ENCODE data around the gene MBOAT1. TPM values are rescaled to one million over a fixed set of nuclear protein-coding genes. Genes with fewer than 3 reads are reported as not detected.
A peak's percentile ranks its signal among the peaks of the same experiment; 100 is the strongest.

Gene MBOAT1
- total RNA-seq, 4 donors from 2014 or later = 9.6 to 24.3 (median 12.6) TPM

DNA sequence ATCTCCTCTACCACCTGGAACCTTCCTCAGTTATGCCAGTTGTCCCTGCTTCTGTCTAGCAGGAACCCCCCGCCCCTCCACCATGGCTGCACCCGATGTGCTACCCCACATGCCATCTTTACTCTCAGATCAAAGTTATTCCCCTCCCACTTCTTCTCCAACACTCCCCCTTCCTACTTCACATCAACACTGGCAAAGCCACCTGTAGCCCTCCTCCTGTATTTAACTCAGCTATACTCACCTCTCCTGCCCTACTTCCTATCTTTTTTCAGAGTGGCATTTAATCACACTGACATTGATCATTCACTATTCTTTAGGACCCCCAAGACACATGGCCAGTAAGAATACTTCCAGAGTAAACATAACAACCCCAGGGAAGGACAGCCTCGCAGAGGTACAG is 84.3 kb downstream of the MBOAT1 start:
- peak overlapping the region in 1 of 3 donors; percentile 5 for H3K27ac ChIP-seq

DNA sequence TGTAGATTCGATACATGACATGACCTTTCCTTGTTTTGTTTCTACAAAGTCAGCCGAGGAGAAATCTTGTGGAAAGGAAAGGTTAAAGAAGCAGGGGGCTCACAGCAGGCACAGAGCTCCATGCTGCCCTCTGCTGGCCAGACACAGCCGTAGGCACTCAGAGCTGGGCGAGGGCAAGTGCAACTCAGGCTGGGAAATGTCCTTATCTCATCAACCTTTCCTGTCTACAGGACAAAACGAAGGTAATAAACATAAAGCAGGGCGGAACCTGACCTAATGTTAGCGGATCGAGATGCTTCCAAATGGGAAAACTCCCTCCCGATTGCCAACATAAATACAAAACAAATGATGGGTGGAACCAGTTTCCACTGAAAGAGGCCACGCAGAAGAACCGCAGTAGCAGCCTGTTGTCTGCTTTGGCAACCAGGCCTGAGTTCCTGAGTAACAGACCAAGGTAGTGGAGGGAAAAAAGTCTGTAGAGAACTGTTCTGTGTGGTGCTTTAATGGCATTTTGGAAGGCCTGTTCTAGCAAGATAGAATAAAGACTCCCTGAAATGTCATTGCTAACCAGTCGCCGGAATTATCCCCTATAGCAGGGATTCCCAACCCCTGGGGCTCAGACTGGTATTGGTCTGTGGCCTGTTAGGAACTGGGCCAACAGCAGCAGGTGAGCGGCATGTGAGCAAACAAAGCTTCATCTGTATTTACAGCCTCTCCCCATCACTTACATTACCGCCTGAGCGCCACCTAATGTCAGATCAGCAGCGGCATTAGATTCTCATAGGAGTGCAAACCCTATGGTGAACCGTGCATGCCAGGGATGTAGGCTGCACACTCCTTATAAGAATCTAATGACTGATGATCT is 85.2 kb downstream of the MBOAT1 start:
- 54% methylated on average over 18 of the region's 18 CpGs for WGBS, 2 donors

More for the DNA sequence above, 84.3 kb downstream of the MBOAT1 start:
- WGBS, 2 donors = 68 to 94% methylated on average over 3 of the region's 3 CpGs
- Histone ChIP-seq H3K4me3 (replicated peaks in 1 of 3) (no peak overlapping the region), H3K4me1 (peaks cover 7 to 30% of the 10 kb centered on the region in 2 donors), H3K27me3 (no peaks in the 10 kb centered on the region), H3K36me3 (no peaks in the 10 kb centered on the region), H3K9me3 (no peaks in the 10 kb centered on the region)
- TF ChIP-seq, protein P1, sequence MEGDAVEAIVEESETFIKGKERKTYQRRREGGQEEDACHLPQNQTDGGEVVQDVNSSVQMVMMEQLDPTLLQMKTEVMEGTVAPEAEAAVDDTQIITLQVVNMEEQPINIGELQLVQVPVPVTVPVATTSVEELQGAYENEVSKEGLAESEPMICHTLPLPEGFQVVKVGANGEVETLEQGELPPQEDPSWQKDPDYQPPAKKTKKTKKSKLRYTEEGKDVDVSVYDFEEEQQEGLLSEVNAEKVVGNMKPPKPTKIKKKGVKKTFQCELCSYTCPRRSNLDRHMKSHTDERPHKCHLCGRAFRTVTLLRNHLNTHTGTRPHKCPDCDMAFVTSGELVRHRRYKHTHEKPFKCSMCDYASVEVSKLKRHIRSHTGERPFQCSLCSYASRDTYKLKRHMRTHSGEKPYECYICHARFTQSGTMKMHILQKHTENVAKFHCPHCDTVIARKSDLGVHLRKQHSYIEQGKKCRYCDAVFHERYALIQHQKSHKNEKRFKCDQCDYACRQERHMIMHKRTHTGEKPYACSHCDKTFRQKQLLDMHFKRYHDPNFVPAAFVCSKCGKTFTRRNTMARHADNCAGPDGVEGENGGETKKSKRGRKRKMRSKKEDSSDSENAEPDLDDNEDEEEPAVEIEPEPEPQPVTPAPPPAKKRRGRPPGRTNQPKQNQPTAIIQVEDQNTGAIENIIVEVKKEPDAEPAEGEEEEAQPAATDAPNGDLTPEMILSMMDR (IDR thresholded peaks at IDR 0.05) = no peak
- no peak for TF ChIP-seq POLR2A (IDR thresholded peaks at IDR 0.05)
- no peak for DNase-seq
- intact Hi-C loops (cut with DNase I) = loop anchor here (5.0 kb wide), 1 partner anchor 36 kb away; no protein-coding TSS in a partner anchor

DNA sequence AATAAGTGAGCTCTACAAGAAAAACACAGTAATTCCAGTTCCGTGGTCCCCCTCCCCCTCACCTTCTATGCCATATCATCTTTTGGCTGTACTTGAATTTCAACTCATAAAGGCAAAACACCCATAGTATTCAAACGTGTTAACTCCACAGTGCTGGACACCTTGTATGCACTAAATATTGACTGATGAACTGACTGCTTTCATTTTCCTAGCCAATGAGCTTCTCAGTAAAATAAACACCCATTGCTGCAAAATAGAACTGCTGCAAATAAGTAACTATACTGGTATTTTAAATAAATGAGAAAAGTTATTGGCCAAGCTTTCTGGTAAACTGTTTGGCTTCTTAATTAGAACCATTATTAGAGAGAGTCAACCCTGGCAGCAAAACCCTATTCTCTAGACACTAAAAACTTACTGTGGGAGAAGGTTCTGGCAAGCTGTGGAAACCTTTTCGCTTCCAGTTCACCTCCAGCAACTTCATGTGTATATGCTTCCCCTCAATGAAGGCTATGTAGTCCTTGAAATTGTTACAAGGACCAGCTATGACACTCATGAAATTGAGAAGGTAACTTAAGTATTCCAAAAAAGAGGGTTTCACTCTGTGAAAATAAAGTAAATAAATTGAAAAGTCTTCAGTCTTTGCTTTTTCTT is 86.0 kb downstream of the MBOAT1 start:
- no peak for TF ChIP-seq POLR2A (IDR thresholded peaks at IDR 0.05)
- TF ChIP-seq, protein P1 (IDR thresholded peaks at IDR 0.05) = no peak
- H3K9me3 ChIP-seq = no peaks in the 10 kb centered on the region
- intact Hi-C loops (cut with DNase I) = loop anchor here (5.0 kb wide), 1 partner anchor 34 kb away; no protein-coding TSS in a partner anchor
- no peaks in the 10 kb centered on the region for H3K36me3 ChIP-seq
- H3K4me3 ChIP-seq (replicated peaks in 1 of 3) = no peak overlapping the region
- peaks cover 7 to 30% of the 10 kb centered on the region in 2 donors for H3K4me1 ChIP-seq
- WGBS, 2 donors = 37 to 43% methylated on average over 3 of the region's 3 CpGs
- no peaks in the 10 kb centered on the region for H3K27me3 ChIP-seq
- peak overlapping the region; percentile 51 to 70 (median 57) for H3K27ac ChIP-seq
- DNase-seq = peak in 1 of 2 donors; percentile 23

More for the DNA sequence above, 85.2 kb downstream of the MBOAT1 start:
- Histone ChIP-seq H3K4me1 (peaks cover 7 to 30% of the 10 kb centered on the region in 2 donors), H3K4me3 (replicated peaks in 1 of 3) (no peak overlapping the region), H3K27me3 (no peaks in the 10 kb centered on the region), H3K9me3 (no peaks in the 10 kb centered on the region), H3K36me3 (no peaks in the 10 kb centered on the region), H3K27ac (peak overlapping the region; percentile 51 to 70 (median 57))
- TF ChIP-seq POLR2A (IDR thresholded peaks at IDR 0.05) = no peak
- TF ChIP-seq, protein P1 (IDR thresholded peaks at IDR 0.05) = peak; percentile 78 to 93 (median 83)
- DNase-seq = peak; percentile 75 to 79
- intact Hi-C loops (cut with DNase I) = loop anchor here (5.0 kb wide), 1 partner anchor 35 kb away; no protein-coding TSS in a partner anchor

DNA sequence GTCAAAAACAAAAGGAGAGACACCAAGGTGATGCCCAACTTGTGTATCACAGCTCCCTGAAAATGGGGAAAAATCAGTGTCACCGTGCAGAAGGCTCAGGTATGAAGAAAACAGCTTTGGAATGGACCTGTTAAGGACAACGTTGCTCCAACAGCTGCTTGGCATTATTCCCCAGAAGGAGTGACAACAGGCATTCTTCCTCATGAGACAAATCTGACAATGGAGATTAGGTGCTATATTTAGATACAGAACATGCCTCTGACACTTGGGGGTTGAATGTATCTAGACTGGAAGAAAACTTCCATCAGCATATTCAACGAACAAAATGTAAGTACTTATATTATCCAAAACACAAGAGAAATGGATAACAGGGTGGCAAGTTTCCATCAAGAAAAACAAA is 87.7 kb downstream of the MBOAT1 start:
- Histone ChIP-seq H3K4me1 (peaks cover 12 to 34% of the 10 kb centered on the region in 2 donors), H3K9me3 (no peaks in the 10 kb centered on the region), H3K27me3 (no peaks in the 10 kb centered on the region), H3K36me3 (no peaks in the 10 kb centered on the region), H3K4me3 (replicated peaks in 1 of 3) (no peak overlapping the region), H3K27ac (no peak overlapping the region)
- no peak for DNase-seq
- intact Hi-C loops (cut with DNase I) = no loop called here
- no peak for TF ChIP-seq POLR2A (IDR thresholded peaks at IDR 0.05)
- TF ChIP-seq, protein P1 (IDR thresholded peaks at IDR 0.05) = no peak
- WGBS, 2 donors = 65 to 75% methylated on average over 3 of the region's 3 CpGs
